Sigmoid colon (tissue), 7 donors: ENCODE measurements around the gene KCNMB2. TPM values are rescaled to one million over a fixed set of nuclear protein-coding genes. Genes with fewer than 3 reads are reported as not detected.

ENCODE experiments used
- DNase-seq: peaks from one replicate; pipeline ENCODE4 v3.0.0-alpha.2; 2019
- H3K27ac ChIP-seq, 4 donors: fragments of 200-600 bp; sonication (generic); one replicate each; pipeline ENCODE4 v1.5.1; 2016 to 2019; ENCODE audit warnings: mild to moderate bottlenecking in 1 of 4
- H3K27me3 ChIP-seq, 3 donors: fragments of 200-600 bp; sonication (generic); one replicate each; pipeline ENCODE4 v1.5.1; 2019; ENCODE audit warnings: mild to moderate bottlenecking in 1 of 3
- H3K36me3 ChIP-seq, 4 donors: fragments of 200-600 bp; sonication (generic); one replicate each; pipeline ENCODE4 v1.5.1; 2016 to 2019
- H3K4me1 ChIP-seq, 4 donors: fragments of 200-600 bp; sonication (generic); one replicate each; pipeline ENCODE4 v1.5.1; 2017 to 2019
- H3K4me3 ChIP-seq, 4 donors: fragments of 200-600 bp; sonication (generic); one replicate each; pipeline ENCODE4 v1.5.1; 2017 to 2019; ENCODE audit warnings: mild to moderate bottlenecking in 2 of 4, moderate library complexity in 1 of 4
- H3K9me3 ChIP-seq, 4 donors: fragments of 200-600 bp in 3 of 4; sonication (generic) in 3 of 4; one replicate each; pipeline versions ENCODE4 v1.5.1 to v1.6.1; 2013 to 2019
- CTCF ChIP-seq, 4 experiments: fragments of 450-650 bp in 3 of 4; fragments of 200-600 bp in 1 of 4; IDR thresholded peaks; one replicate each; pipeline ENCODE4 v1.5.1; 2016 to 2019; ENCODE audit warnings: antibody characterized with exemption in 4 of 4, mild to moderate bottlenecking in 3 of 4, moderate library complexity in 2 of 4
- EP300 ChIP-seq, 4 donors: sonication (generic); formaldehyde crosslinking; IDR thresholded peaks; one replicate each; pipeline ENCODE4 v1.6.1; 2017; ENCODE audit warnings: antibody characterized with exemption in 4 of 4
- POLR2A ChIP-seq, 2 donors: fragments of 450-650 bp; IDR thresholded peaks; one replicate each; pipeline ENCODE4 v1.6.1; 2016; ENCODE audit warnings: antibody characterized with exemption in 2 of 2, mild to moderate bottlenecking in 2 of 2, moderate library complexity in 2 of 2
- POLR2AphosphoS5 ChIP-seq, 4 donors: sonication (generic); formaldehyde crosslinking; IDR thresholded peaks; one replicate each; pipeline ENCODE4 v1.6.1; 2017; ENCODE audit warnings: antibody characterized with exemption in 4 of 4
- WGBS, 2 donors: extraction: QIAGEN DNeasy Blood & Tissue Kit; methylation state at CpG; one replicate each; pipeline ENCODE4 v1.1.7; 2013; 5-methylcytosine and 5-hydroxymethylcytosine counted together
- intact Hi-C: fragments of 100-400 bp; cut with DNase I; formaldehyde crosslinking; loops from one replicate; pipeline ENCODE4 v1.15.1; 2023
- polyA plus RNA-seq, 3 donors: library from polyadenylated mRNA; stranded (reverse); fragments of 200-250 nt; gene quantifications; one replicate each; pipeline ENCODE4 v1.2.3, GENCODE V29; 2013
- total RNA-seq, 4 donors: library from RNA; depleted of rRNA; stranded (reverse); fragments of >200 nt; gene quantifications; one replicate each; pipeline ENCODE4 v1.1.0, GENCODE V29; 2016
- donor health status: healthy with polysubstance abuse.
- donor health status: Bipolar disorder and iron deficiency.
- donor health status: healthy.

Gene KCNMB2
- total and polyA plus RNA-seq, 7 donors = 0.22 to 3.2 (median 1.5) TPM; not detected in 1

- Histone ChIP-seq H3K36me3 (no peaks in the 10 kb centered on the region), H3K27me3 (no peaks in the 10 kb centered on the region), H3K27ac (no peak overlapping the region), H3K4me3 (no peak overlapping the region), H3K4me1 (no peaks in the 10 kb centered on the region), H3K9me3 (no peaks in the 10 kb centered on the region)
- DNase-seq = no peak
- TF ChIP-seq POLR2AphosphoS5 (IDR thresholded peaks at IDR 0.05) = no peak
- TF ChIP-seq EP300 (IDR thresholded peaks at IDR 0.05) = no peak
- no peak for TF ChIP-seq POLR2A (IDR thresholded peaks at IDR 0.05)
- TF ChIP-seq CTCF (IDR thresholded peaks at IDR 0.05) = no peak
- 77 to 88% methylated on average over 3 of the region's 3 CpGs for WGBS, 2 donors
- intact Hi-C loops = no loop called here
Observed at GRCh38 chr3:178492491-178492890, 43.7 kb upstream of the KCNMB2 start.

- 70 to 81% methylated on average over 6 of the region's 6 CpGs for WGBS, 2 donors
- intact Hi-C loops = no loop called here
- no peaks in the 10 kb centered on the region for H3K4me1 ChIP-seq
- no peaks in the 10 kb centered on the region for H3K27me3 ChIP-seq
- no peaks in the 10 kb centered on the region for H3K36me3 ChIP-seq
- no peak for TF ChIP-seq POLR2AphosphoS5 (IDR thresholded peaks at IDR 0.05)
- H3K9me3 ChIP-seq = no peaks in the 10 kb centered on the region
- H3K27ac ChIP-seq = no peak overlapping the region
- DNase-seq = no peak
- no peak overlapping the region for H3K4me3 ChIP-seq
Observed at GRCh38 chr3:178494386-178494785, 41.9 kb upstream of the KCNMB2 start.

- Histone ChIP-seq H3K9me3 (no peaks in the 10 kb centered on the region), H3K36me3 (no peaks in the 10 kb centered on the region), H3K4me3 (no peak overlapping the region), H3K27ac (no peak overlapping the region), H3K4me1 (no peaks in the 10 kb centered on the region), H3K27me3 (no peaks in the 10 kb centered on the region)
- intact Hi-C loops = no loop called here
- no peak for TF ChIP-seq POLR2A (IDR thresholded peaks at IDR 0.05)
- no peak for TF ChIP-seq EP300 (IDR thresholded peaks at IDR 0.05)
- no peak for TF ChIP-seq CTCF (IDR thresholded peaks at IDR 0.05)
- TF ChIP-seq POLR2AphosphoS5 (IDR thresholded peaks at IDR 0.05) = no peak
- no peak for DNase-seq
- WGBS, 2 donors = 94 to 97% methylated on average over 1 of the region's 1 CpG
Observed at GRCh38 chr3:178496911-178497310, 39.3 kb upstream of the KCNMB2 start.

- Histone ChIP-seq H3K27ac (no peak overlapping the region), H3K36me3 (no peaks in the 10 kb centered on the region), H3K27me3 (no peaks in the 10 kb centered on the region), H3K4me3 (no peak overlapping the region), H3K4me1 (no peaks in the 10 kb centered on the region), H3K9me3 (no peaks in the 10 kb centered on the region)
- WGBS, 2 donors = 66% methylated on average over 2 of the region's 2 CpGs
- TF ChIP-seq POLR2AphosphoS5 (IDR thresholded peaks at IDR 0.05) (no peak), CTCF (IDR thresholded peaks at IDR 0.05) (no peak), EP300 (IDR thresholded peaks at IDR 0.05) (no peak), POLR2A (IDR thresholded peaks at IDR 0.05) (no peak)
- no peak for DNase-seq
- intact Hi-C loops = no loop called here
Observed at GRCh38 chr3:178498871-178499270, 37.4 kb upstream of the KCNMB2 start.

- intact Hi-C loops = no loop called here
- Histone ChIP-seq H3K9me3 (no peaks in the 10 kb centered on the region), H3K27me3 (no peaks in the 10 kb centered on the region), H3K4me3 (no peak overlapping the region), H3K4me1 (no peaks in the 10 kb centered on the region), H3K27ac (no peak overlapping the region), H3K36me3 (no peaks in the 10 kb centered on the region)
- whole genome bisulfite sequencing, 2 donors = 92 to 94% methylated on average over 9 of the region's 9 CpGs
- no peak for TF ChIP-seq POLR2AphosphoS5 (IDR thresholded peaks at IDR 0.05)
- no peak for DNase-seq
Observed at GRCh38 chr3:178500631-178501030, 35.6 kb upstream of the KCNMB2 start.

GRCh38 chr3:178504128-178504527 is 32.1 kb upstream of the KCNMB2 start:
- peaks cover 0 to 14% (median 2%) of the 10 kb centered on the region in 4 donors for H3K4me1 ChIP-seq
- H3K27me3 ChIP-seq = no peaks in the 10 kb centered on the region
- H3K27ac ChIP-seq = no peak overlapping the region
- H3K9me3 ChIP-seq = no peaks in the 10 kb centered on the region
- H3K4me3 ChIP-seq = no peak overlapping the region
- intact Hi-C loops = no loop called here
- DNase-seq = no peak
- no peak for TF ChIP-seq POLR2AphosphoS5 (IDR thresholded peaks at IDR 0.05)
- TF ChIP-seq EP300 (IDR thresholded peaks at IDR 0.05) = no peak
- no peak for TF ChIP-seq CTCF (IDR thresholded peaks at IDR 0.05)
- no peak for TF ChIP-seq POLR2A (IDR thresholded peaks at IDR 0.05)
- H3K36me3 ChIP-seq = no peaks in the 10 kb centered on the region
- 31 to 66% methylated on average over 2 of the region's 2 CpGs for WGBS, 2 donors
